Osteoblast (primary cell): ENCODE measurements around the gene PRR33. TPM values are rescaled to one million over a fixed set of nuclear protein-coding genes. Genes with fewer than 3 reads are reported as not detected.

Source experiments
- DNase-seq: peaks from one replicate; pipeline ENCODE4 v3.0.0; 2011; ENCODE audit warnings: low spot score, mixed read lengths; ENCODE audit not compliant: insufficient read length; ENCODE audit errors: missing footprints
- H2AFZ ChIP-seq: 2 replicates; pipeline ENCODE4 v1.6.0; 2011; ENCODE audit warnings: mild to moderate bottlenecking, low read length
- H3K27ac ChIP-seq: 2 replicates; pipeline ENCODE4 v1.5.1; 2011; ENCODE audit warnings: mild to moderate bottlenecking, low read depth, low read length, moderate library complexity
- H3K27me3 ChIP-seq: 2 replicates; pipeline ENCODE4 v1.6.0; 2012; ENCODE audit warnings: mild to moderate bottlenecking, control low read depth, inconsistent platforms, low read length, moderate library complexity; ENCODE audit not compliant: insufficient read depth
- H3K36me3 ChIP-seq: 2 replicates; pipeline ENCODE4 v1.5.1; 2011; ENCODE audit warnings: mild to moderate bottlenecking, low read length, control low read depth, moderate library complexity; ENCODE audit not compliant: insufficient read depth
- H3K4me1 ChIP-seq: 2 replicates; pipeline ENCODE4 v1.5.1; 2011; ENCODE audit warnings: mild to moderate bottlenecking, low read length, control low read depth, moderate library complexity; ENCODE audit not compliant: insufficient read depth
- H3K4me2 ChIP-seq: 2 replicates; pipeline ENCODE4 v1.6.0; 2011; ENCODE audit warnings: mild to moderate bottlenecking, low read length; ENCODE audit not compliant: insufficient read depth
- H3K4me3 ChIP-seq: fragments of 200-600 bp; sonication (generic); 3 replicates; pipeline ENCODE4 v1.5.1; 2012; ENCODE audit warnings: mild to moderate bottlenecking, low read length, inconsistent platforms; ENCODE audit not compliant: insufficient read depth
- H3K79me2 ChIP-seq: 2 replicates; pipeline ENCODE4 v1.6.0; 2012; ENCODE audit warnings: mild to moderate bottlenecking, low read length, control low read depth, inconsistent platforms; ENCODE audit not compliant: insufficient read depth
- H3K9me3 ChIP-seq: 2 replicates; pipeline ENCODE4 v1.5.1; 2011; ENCODE audit warnings: low read depth, low read length, control low read depth
- H4K20me1 ChIP-seq: 2 replicates; pipeline ENCODE4 v1.6.0; 2012; ENCODE audit warnings: mild to moderate bottlenecking, low read length, control low read depth; ENCODE audit not compliant: insufficient read depth
- CTCF ChIP-seq: IDR thresholded peaks from 2 replicates; pipeline ENCODE4 v1.5.1; 2011; ENCODE audit warnings: mild to moderate bottlenecking, low read depth, low read length, moderate library complexity; ENCODE audit errors: extremely low read depth
- total RNA-seq: library from RNA; depleted of rRNA; stranded (reverse); fragments of >200 nt; gene quantifications from 2 replicates; pipeline ENCODE4 v1.2.3, GENCODE V29; 2012

PRR33 gene
- total RNA-seq, 1 donor = not detected

- no peak for DNase-seq
- no peaks in the 10 kb centered on the region for H3K27me3 ChIP-seq
- TF ChIP-seq CTCF = no peak
- H3K36me3 ChIP-seq = no peaks in the 10 kb centered on the region
- H3K9me3 ChIP-seq = no peaks in the 10 kb centered on the region
- no peak overlapping the region for H2AFZ ChIP-seq
- H4K20me1 ChIP-seq = no peaks in the 10 kb centered on the region
- no peak overlapping the region for H3K4me2 ChIP-seq
- H3K4me3 ChIP-seq = no peak overlapping the region
- no peaks in the 10 kb centered on the region for H3K79me2 ChIP-seq
- peaks cover 17% of the 10 kb centered on the region for H3K4me1 ChIP-seq
- H3K27ac ChIP-seq = no peak overlapping the region
Measured at GRCh38 chr11:1859004-1859403, 32.7 kb downstream of the PRR33 start.

GRCh38 chr11:1858576-1858975 is 33.1 kb downstream of the PRR33 start:
- no peaks in the 10 kb centered on the region for H3K79me2 ChIP-seq
- H3K27ac ChIP-seq = no peak overlapping the region
- H3K27me3 ChIP-seq = no peaks in the 10 kb centered on the region
- peaks cover 13% of the 10 kb centered on the region for H3K4me1 ChIP-seq
- H3K9me3 ChIP-seq = no peaks in the 10 kb centered on the region
- H3K36me3 ChIP-seq = no peaks in the 10 kb centered on the region
- H3K4me2 ChIP-seq = no peak overlapping the region
- no peak for DNase-seq
- TF ChIP-seq CTCF = no peak
- H4K20me1 ChIP-seq = no peaks in the 10 kb centered on the region
- no peak overlapping the region for H2AFZ ChIP-seq
- no peak overlapping the region for H3K4me3 ChIP-seq

- H3K9me3 ChIP-seq = no peaks in the 10 kb centered on the region
- no peak overlapping the region for H3K27ac ChIP-seq
- peaks cover 8% of the 10 kb centered on the region for H3K4me1 ChIP-seq
- H3K27me3 ChIP-seq = no peaks in the 10 kb centered on the region
- H2AFZ ChIP-seq = no peak overlapping the region
- H3K4me2 ChIP-seq = no peak overlapping the region
- H4K20me1 ChIP-seq = no peaks in the 10 kb centered on the region
- H3K4me3 ChIP-seq = no peak overlapping the region
- no peak for DNase-seq
- no peaks in the 10 kb centered on the region for H3K36me3 ChIP-seq
- no peak for TF ChIP-seq CTCF
- H3K79me2 ChIP-seq = no peaks in the 10 kb centered on the region
Measured at GRCh38 chr11:1858154-1858553, 33.5 kb downstream of the PRR33 start.

GRCh38 chr11:1857064-1857463 is 34.6 kb downstream of the PRR33 start:
- no peak overlapping the region for H3K27ac ChIP-seq
- H4K20me1 ChIP-seq = no peaks in the 10 kb centered on the region
- H3K4me1 ChIP-seq = no peaks in the 10 kb centered on the region
- H3K4me2 ChIP-seq = no peak overlapping the region
- H3K27me3 ChIP-seq = no peaks in the 10 kb centered on the region
- no peak for TF ChIP-seq CTCF
- no peak overlapping the region for H3K4me3 ChIP-seq
- no peaks in the 10 kb centered on the region for H3K9me3 ChIP-seq
- no peak for DNase-seq
- no peaks in the 10 kb centered on the region for H3K79me2 ChIP-seq
- H3K36me3 ChIP-seq = no peaks in the 10 kb centered on the region
- H2AFZ ChIP-seq = no peak overlapping the region
